GM12873 (cell line): ENCODE measurements around the gene FAM217A.

Experiments
- CTCF ChIP-seq: IDR thresholded peaks from 2 replicates; pipeline ENCODE4 v1.5.1; 2012; ENCODE audit warnings: low read depth, mild to moderate bottlenecking, moderate library complexity, low read length, control low read depth; ENCODE audit not compliant: insufficient read depth; ENCODE audit errors: missing control alignments

The FAM217A gene

GRCh38 chr6:4113649-4114048 lies 34.7 kb upstream of the FAM217A start:
- TF ChIP-seq CTCF, result no peak

GRCh38 chr6:4112366-4112765 lies 33.4 kb upstream of the FAM217A start:
- TF ChIP-seq CTCF, result no peak

- TF ChIP-seq CTCF, result no peak
Observed at GRCh38 chr6:4108561-4109093, 29.7 kb upstream of the FAM217A start.

GRCh38 chr6:4107873-4108272 lies 28.9 kb upstream of the FAM217A start:
- no peak for TF ChIP-seq CTCF

GRCh38 chr6:4105980-4106536 lies 27.1 kb upstream of the FAM217A start:
- TF ChIP-seq CTCF, result no peak

GRCh38 chr6:4103929-4104328 lies 25.0 kb upstream of the FAM217A start:
- no peak for TF ChIP-seq CTCF

GRCh38 chr6:4102687-4103244 lies 23.8 kb upstream of the FAM217A start:
- no peak for TF ChIP-seq CTCF
